NCI-H128 (cell line): ENCODE data around the gene DPY19L1.
"Not testable (repeated sequence)": the region's sequence is repeated elsewhere in the genome, so short reads cannot be mapped to it uniquely, and the experiment has no call there.

ENCODE experiments used
- DNase-seq: peaks from one replicate; lab custom pipeline; 2025; ENCODE audit not compliant: unreplicated experiment; lab: John Stamatoyannopoulos, UW

Gene DPY19L1

DNA sequence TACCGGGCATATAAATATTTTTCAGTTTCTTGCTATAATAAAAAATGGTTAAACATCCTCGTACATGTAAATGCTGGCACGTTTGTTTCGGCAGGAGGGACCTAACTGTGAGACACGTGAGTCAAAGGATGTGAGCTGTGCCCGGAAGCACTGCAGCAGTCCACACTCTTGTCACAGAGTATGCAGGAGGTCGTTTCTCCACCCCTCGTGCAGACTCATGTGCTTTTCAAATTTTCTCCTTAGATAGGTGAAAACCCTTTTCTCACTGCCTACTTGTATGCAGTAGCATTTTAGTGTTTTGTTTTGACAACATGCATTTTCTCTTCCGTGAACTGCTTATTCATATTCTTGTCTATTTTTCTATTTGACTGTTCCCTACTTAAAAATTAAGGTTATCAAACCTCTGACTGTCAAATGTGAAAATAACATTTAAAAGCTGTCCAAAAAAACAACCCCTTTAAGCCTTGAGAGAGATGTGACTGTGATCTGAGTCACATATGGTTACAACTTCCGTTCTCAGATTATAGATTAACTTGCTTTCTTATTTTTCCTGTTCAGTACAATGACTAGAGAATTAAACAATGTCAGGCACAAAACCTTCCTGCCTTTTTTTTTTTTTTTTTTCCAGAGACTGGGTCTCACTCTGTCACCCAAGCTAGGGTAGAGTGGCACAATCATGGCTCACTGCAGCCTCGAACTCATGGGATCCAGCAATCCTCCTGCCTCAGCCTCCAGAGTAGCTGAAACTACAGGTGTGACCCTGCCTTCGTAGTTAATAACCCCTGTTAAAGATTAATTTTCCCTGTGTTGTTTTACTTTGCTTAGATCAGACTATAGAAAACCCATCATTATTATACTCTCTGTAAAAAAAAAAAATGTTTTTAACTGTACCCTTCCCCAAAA, 45.1 kb downstream of the DPY19L1 start:
- DNase-seq: peak; percentile 1

GRCh38 chr7:34988442-34989125, 48.7 kb downstream of the DPY19L1 start:
- not testable (repeated sequence) for DNase-seq

GRCh38 chr7:34985155-34985554, 52.1 kb downstream of the DPY19L1 start:
- not testable (repeated sequence) for DNase-seq

DNA sequence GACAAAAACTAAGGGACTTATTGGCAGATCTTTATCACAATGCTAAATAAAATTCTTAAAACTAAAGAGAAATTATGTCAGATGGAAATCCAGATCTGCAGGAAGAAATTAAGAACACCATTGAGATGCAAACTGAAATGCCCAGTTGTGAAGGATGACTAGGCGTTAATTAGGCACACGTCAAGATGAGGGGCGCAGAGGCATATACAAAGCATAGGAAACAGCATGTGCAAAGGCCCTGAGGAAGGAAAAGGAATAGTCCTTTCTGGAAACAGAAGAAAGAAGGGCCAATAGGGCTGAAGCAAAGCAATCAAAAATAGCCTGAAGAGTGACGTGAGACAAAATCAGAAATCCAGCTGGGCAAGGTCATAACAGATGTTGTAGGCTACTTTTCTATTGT, 53.1 kb downstream of the DPY19L1 start:
- not testable (repeated sequence) for DNase-seq

GRCh38 chr7:34982371-34983019, 54.8 kb downstream of the DPY19L1 start:
- no peak for DNase-seq

DNA sequence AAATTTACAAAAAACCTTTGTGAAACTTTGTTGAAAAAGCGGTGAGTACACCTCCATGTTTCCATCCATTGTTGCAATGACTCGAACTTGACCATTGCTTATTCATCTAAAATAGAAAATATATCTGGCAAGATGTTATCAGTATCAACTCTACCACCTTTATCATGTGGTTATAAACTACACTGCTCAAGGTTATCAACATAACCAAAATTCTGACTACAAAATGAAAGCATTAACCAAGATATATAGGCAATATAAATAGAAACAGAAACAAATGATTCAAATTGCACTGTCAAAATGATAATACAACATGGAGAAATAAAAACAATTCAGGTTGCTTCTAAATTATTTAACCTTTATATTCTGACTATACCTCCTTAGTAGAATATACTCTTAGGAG, 58.2 kb downstream of the DPY19L1 start:
- DNase-seq: not testable (repeated sequence)

- no peak for DNase-seq
Measured at GRCh38 chr7:34973400-34973760, 63.9 kb downstream of the DPY19L1 start.

GRCh38 chr7:34972739-34973399, 64.4 kb downstream of the DPY19L1 start:
- not testable (repeated sequence) for DNase-seq

DNA sequence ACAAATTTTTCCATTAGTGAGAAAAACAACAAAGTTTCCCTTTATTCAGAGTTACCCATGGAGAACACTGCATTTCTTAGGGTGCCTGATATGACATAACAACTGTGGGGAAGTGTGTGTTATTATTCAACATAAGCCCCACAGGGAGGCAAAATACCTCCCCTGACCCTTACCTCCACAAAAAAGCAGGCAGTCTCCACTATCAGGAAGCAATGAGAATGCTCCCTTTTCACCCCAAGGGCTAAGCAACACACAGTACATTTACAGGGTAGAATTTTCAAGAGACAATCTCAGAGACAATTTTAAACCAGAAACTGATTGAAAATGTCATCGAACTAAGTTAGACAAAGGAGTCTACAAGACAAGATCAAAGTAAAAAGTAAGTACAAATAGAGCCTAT, 69.5 kb downstream of the DPY19L1 start:
- not testable (repeated sequence) for DNase-seq

DNA sequence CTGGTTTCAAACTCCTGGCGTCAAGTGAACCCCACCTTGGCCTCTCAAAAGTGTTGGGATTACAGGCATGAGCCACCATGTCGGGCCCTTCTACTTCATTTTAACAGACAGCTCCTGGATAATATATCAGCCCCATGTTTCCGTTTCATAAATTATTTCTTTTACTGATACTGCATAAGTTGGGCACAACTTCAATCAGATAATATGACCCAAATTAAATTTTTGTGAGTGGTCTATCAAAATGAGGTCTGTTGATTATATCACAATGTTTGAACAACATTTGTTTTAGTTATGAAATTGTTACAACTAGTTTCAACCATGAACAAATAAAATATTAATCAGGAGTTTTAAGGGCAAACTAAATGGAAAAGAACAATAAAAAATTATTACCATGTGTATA, 70.8 kb downstream of the DPY19L1 start:
- not testable (repeated sequence) for DNase-seq

- DNase-seq: no peak
Measured at GRCh38 chr7:34958021-34958420, 79.3 kb downstream of the DPY19L1 start.

- no peak for DNase-seq
Measured at GRCh38 chr7:34952822-34953221, 84.5 kb downstream of the DPY19L1 start.

GRCh38 chr7:34949361-34949760, 87.9 kb downstream of the DPY19L1 start:
- no peak for DNase-seq

GRCh38 chr7:34947427-34947826, 89.9 kb downstream of the DPY19L1 start:
- DNase-seq: not testable (repeated sequence)

DNA sequence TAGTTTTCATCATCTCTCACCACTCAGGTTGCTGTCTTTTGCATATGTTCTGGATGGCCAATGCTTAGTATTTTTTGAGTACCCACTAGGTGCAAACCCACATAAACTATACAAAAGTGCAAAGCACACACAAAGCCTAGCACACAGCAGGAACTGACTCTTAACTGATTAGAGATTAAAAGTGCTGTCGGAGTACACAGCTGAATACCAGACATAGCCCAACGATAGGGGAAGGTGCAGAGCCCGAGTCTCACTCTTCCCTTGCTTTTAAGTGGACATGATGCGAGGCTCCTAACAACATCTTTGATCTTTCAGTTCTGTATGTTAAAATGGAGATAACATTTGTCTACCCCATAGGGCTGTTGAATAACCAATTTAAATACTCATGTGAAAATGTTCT, 90.8 kb downstream of the DPY19L1 start:
- DNase-seq: no peak

DNA sequence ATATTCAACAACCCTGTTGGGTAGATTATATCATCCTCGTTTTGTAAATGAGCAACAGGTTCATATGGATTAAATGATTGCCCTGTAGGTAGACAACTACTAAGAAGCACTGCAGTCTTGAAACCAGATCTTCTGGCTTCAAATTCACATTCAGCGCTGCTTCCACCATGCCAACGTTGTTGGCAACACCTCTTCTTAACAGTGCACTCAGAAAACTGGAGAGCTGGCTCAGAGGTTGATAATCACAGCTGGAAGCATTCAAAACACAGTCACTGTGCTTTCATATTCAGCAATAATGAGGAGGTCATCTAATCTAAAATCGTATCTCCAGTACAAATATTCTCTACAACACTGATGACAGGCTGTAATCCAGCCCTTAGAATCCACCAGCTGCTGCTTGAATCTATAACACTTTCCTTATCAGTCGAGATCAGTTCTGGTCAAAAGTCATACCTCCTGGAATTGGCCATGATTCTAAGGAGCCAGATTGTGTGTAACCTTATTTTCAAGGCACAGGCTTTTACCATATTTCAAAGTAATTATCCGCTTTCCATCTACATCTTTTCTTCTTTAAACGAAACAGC, 91.3 kb downstream of the DPY19L1 start:
- DNase-seq: not testable (repeated sequence)

- no peak for DNase-seq
Measured at GRCh38 chr7:34939175-34939574, 98.1 kb downstream of the DPY19L1 start.

GRCh38 chr7:34935735-34936165, 101.5 kb downstream of the DPY19L1 start:
- DNase-seq: not testable (repeated sequence)

GRCh38 chr7:34931739-34932138, 105.5 kb downstream of the DPY19L1 start:
- DNase-seq: no peak

DNA sequence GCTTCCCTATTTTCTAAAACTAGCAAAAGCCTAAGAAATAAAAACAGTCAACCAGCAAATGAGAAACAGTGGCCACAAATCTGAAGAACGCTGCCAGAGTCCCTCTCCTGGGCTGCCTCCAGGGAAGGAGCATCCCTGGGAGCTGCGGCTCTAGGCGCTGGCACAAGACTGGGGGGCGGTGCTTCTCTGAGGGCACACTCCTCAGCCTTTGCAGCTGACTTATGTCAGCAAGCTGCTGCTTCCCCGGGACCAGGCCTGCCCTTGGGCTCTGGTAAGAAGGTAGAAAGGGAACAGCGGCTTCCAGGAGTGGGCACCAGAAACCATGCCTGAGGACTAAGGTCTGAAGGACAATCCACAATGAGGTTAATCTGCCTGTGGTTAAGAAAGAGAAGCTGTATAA, 107.5 kb downstream of the DPY19L1 start:
- DNase-seq: not testable (repeated sequence)

- no peak for DNase-seq
Measured at GRCh38 chr7:34928560-34928959, 108.7 kb downstream of the DPY19L1 start.
